ENCODE measurements around the gene SLCO1A2.

GRCh38 chr12:21292111-21292510 is 42.6 kb downstream of the SLCO1A2 start:
- TF ChIP-seq, protein P1, sequence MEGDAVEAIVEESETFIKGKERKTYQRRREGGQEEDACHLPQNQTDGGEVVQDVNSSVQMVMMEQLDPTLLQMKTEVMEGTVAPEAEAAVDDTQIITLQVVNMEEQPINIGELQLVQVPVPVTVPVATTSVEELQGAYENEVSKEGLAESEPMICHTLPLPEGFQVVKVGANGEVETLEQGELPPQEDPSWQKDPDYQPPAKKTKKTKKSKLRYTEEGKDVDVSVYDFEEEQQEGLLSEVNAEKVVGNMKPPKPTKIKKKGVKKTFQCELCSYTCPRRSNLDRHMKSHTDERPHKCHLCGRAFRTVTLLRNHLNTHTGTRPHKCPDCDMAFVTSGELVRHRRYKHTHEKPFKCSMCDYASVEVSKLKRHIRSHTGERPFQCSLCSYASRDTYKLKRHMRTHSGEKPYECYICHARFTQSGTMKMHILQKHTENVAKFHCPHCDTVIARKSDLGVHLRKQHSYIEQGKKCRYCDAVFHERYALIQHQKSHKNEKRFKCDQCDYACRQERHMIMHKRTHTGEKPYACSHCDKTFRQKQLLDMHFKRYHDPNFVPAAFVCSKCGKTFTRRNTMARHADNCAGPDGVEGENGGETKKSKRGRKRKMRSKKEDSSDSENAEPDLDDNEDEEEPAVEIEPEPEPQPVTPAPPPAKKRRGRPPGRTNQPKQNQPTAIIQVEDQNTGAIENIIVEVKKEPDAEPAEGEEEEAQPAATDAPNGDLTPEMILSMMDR (IDR thresholded peaks at IDR 0.05): no peak
- TF ChIP-seq POLR2A (IDR thresholded peaks at IDR 0.05) (no peak), POLR2AphosphoS5 (IDR thresholded peaks at IDR 0.05; ENCODE audit: insufficient read depth in 1 of 2, low read depth in 1 of 2) (no peak)
